Ectodermal cell (in vitro differentiated cells): ENCODE data around the gene OBSL1.

Experiments
- H3K27ac ChIP-seq: 2 replicates; pipeline ENCODE4 v1.7.0; 2013; ENCODE audit warnings: mild to moderate bottlenecking, low read depth, low read length; ENCODE audit not compliant: insufficient read depth, poor library complexity, severe bottlenecking
- H3K27me3 ChIP-seq: 2 replicates; pipeline ENCODE4 v1.7.0; 2013; ENCODE audit warnings: mild to moderate bottlenecking, low read length; ENCODE audit not compliant: insufficient read depth, control insufficient read depth, poor library complexity, severe bottlenecking
- H3K36me3 ChIP-seq: one replicate; pipeline ENCODE4 v1.7.0; 2013; ENCODE audit warnings: low read length; ENCODE audit not compliant: control insufficient read depth, insufficient read depth
- H3K4me1 ChIP-seq: one replicate; pipeline ENCODE4 v1.7.0; 2013; ENCODE audit warnings: low read length; ENCODE audit not compliant: control insufficient read depth, insufficient read depth
- H3K4me3 ChIP-seq: 2 replicates; pipeline ENCODE4 v1.7.0; 2013; ENCODE audit warnings: low read depth, low read length, control low read depth; ENCODE audit not compliant: insufficient read depth
- H3K9me3 ChIP-seq: 2 replicates; pipeline ENCODE4 v1.7.0; 2013; ENCODE audit warnings: mild to moderate bottlenecking, low read length, moderate library complexity; ENCODE audit not compliant: control insufficient read depth
- WGBS, 2 experiments: methylation state at CpG; one replicate each; pipeline ENCODE4 v1.1.7; 2013; ENCODE audit warnings: missing lambda C conversion rate in 2 of 2; 5-methylcytosine and 5-hydroxymethylcytosine counted together

Gene OBSL1

DNA sequence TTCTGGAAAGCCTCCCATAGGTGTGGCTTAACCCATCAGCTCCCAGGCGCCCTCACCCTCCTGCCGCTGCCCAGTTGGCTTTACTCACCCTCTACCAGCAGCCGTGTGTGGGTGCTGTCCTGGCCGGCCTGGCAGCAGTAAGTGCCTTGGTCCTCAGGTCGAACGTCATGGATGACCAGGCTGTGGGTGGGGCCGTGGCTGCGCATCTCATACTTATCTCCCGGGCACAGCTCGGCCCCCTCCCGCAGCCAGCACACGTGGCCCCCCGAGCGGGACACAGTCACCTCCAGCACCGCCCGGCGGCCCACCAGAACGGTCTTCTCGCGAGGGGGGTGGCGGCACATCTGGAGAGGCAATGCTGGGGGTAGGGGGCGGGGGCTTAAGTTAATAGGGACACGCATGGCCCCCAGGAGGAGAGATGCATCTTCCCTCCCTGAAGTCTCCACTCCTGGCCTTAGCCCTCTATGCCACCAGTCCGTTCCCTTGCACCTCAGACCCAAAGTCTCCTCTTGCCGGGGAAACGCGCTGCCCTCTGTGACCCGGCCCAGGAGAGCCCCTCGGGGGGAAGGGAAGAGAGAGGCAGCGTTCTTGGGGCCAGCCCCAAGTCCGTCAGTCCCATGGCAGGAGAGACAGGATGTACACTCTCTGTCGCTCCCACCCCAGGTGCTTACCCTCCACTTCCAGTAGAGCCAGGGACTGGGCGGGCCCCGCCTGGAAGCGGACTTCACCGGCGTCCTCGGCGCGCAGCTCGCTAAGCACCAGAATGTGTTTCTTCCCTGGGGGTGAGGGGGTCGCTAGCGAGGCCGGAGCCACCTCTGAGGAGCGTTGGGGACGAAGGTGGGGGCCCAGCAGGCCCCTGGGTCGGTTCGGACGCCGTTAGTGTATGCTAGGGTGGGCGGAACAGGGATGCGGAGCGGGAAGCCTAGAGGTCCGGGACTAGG lies 19.6 kb downstream of the OBSL1 start:
- no peak overlapping the region for H3K27ac ChIP-seq
- peak overlapping the region; percentile 73 for H3K4me3 ChIP-seq
- 2% methylated on average over 54 of the region's 54 CpGs for WGBS, 2 experiments
- peaks cover 39% of the 10 kb centered on the region for H3K27me3 ChIP-seq
- H3K36me3 ChIP-seq, result no peaks in the 10 kb centered on the region
- H3K9me3 ChIP-seq, result no peaks in the 10 kb centered on the region
- peaks cover 14% of the 10 kb centered on the region for H3K4me1 ChIP-seq

DNA sequence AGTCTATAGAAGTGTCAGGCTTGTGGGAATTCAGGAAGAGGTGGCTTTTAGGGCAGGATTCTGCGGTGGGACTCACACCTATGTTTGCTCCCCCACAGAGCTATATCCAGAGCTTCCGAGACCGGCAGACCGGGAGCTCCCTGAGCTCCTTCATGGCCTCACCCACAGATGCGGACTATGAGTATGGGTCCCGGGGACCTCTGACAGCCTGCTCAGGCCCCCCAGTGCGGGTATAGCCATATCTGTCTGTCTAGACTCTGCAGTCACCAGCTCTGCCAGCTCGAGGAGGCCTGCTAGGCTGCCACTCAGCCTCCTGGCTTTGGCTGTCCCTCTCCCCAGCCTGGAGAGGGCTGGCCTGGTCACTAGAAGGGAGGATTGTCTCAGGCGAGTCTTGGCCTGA lies 21.7 kb downstream of the OBSL1 start:
- H3K27me3 ChIP-seq, result peaks cover 50% of the 10 kb centered on the region
- peaks cover 14% of the 10 kb centered on the region for H3K4me1 ChIP-seq
- no peak overlapping the region for H3K27ac ChIP-seq
- H3K36me3 ChIP-seq, result no peaks in the 10 kb centered on the region
- WGBS, 2 experiments, result 94 to 95% methylated on average over 9 of the region's 9 CpGs
- no peak overlapping the region for H3K4me3 ChIP-seq
- H3K9me3 ChIP-seq, result no peaks in the 10 kb centered on the region

DNA sequence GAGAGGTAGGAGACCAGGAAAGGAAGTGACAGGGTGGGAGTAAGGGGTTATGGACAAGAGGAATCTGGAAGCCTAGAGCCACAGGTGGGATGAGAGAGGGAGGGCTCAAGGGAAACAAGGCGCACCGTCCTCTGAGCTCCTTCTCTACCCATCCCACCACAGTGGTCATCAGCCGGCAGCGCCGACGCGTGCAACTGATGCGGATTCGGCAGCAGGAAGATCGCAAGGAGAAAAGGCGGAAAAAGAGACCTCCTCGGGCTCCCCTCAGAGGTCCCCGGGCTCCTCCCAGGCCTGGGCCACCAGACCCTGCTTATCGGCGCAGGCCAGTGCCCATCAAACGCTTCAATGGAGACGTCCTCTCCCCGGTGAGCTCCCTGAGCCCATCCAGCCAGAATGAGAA lies 22.3 kb downstream of the OBSL1 start:
- 94% methylated on average over 18 of the region's 18 CpGs for WGBS, 2 experiments

DNA sequence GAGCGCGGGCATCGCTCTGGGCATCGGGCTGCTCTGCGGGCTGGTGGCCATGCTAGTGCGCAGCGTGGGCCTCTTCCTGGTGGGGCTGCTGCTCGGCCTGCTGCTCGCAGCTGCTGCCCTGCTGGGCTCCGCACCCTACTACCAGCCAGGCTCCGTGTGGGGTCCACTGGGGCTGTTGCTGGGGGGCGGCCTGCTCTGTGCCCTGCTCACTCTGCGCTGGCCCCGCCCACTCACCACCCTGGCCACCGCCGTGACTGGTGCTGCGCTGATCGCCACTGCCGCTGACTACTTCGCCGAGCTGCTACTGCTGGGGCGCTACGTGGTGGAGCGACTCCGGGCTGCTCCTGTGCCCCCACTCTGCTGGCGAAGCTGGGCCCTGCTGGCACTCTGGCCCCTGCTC lies 23.7 kb downstream of the OBSL1 start:
- Histone ChIP-seq H3K36me3 (no peaks in the 10 kb centered on the region), H3K9me3 (no peaks in the 10 kb centered on the region), H3K27ac (no peak overlapping the region), H3K4me1 (peaks cover 23% of the 10 kb centered on the region), H3K27me3 (peaks cover 48% of the 10 kb centered on the region), H3K4me3 (no peak overlapping the region)
- WGBS, 2 experiments, result 94 to 95% methylated on average over 26 of the region's 26 CpGs

More for the DNA sequence above, 22.3 kb downstream of the OBSL1 start:
- Histone ChIP-seq H3K9me3 (no peaks in the 10 kb centered on the region), H3K36me3 (no peaks in the 10 kb centered on the region), H3K4me1 (peaks cover 20% of the 10 kb centered on the region), H3K4me3 (no peak overlapping the region), H3K27me3 (peaks cover 53% of the 10 kb centered on the region), H3K27ac (no peak overlapping the region)

DNA sequence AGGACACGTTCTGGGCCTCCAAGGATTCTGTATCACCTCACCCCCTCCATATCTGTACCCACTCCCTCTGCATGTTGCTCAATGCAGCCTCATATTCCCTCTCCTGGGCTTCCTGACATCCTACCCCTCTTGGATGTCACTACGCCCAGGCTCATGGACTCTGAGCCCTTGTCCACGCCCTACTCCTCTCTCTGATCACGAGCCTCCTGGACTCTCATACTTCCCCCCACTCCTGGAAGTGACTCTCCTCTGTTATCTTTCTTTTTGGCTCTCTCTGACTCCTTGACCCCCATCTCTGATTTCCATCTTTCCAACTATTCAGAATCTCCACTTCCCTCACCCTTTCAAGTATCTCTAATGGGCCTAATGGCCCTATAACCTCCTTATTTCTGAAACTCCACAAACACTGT lies 25.4 kb downstream of the OBSL1 start:
- H3K4me3 ChIP-seq, result no peak overlapping the region
- H3K27me3 ChIP-seq, result peaks cover 43% of the 10 kb centered on the region
- H3K27ac ChIP-seq, result no peak overlapping the region
- H3K4me1 ChIP-seq, result peaks cover 14% of the 10 kb centered on the region
- 74 to 75% methylated on average over 4 of the region's 4 CpGs for WGBS, 2 experiments
- H3K36me3 ChIP-seq, result no peaks in the 10 kb centered on the region
- no peaks in the 10 kb centered on the region for H3K9me3 ChIP-seq

DNA sequence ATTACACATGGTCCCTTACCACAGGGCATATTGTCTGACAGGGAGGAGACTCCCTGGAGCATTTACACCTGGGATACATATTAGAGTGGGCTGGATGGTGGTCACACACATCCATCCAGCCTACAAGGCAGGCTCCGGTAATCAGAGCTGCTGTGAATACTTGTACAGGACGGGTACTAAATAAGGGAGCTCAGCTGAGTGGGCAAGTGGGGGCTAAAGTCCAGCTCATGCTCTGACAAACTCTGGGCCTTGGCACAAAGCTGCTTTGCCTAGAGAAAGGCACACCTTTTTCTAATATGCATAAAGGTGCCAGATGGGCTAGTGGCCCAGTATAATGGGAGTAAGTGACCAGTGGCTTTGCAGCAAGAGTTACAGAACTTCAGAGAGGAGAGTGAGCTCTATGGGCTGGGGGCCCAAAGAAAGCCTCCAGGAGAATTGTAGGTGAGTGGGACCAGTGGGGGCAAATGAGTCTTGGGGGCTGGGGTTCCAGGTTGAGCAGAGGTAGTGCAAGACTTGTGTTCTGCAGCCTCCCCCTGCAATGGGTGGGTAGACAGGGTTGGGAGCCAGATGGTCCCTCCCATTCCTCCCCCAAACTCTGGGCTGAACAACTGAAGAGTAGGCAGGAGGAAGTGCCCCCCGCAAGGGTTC lies 25.9 kb downstream of the OBSL1 start:
- no peaks in the 10 kb centered on the region for H3K9me3 ChIP-seq

DNA sequence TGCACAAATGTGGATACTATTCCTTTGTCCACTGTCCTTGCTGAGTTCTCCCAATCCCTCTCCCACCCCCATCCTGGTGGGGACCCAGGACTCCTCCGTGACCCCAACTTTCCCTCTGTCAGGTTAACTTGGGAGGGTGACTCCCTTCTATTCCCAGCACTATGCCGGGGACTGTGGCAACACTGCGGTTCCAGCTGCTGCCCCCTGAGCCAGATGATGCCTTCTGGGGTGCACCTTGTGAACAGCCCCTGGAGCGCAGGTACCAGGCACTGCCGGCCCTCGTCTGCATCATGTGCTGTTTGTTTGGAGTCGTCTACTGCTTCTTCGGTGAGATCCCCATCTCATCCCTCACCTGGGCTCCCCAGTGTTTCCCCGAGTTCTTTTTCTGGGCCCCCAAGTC lies 26.8 kb downstream of the OBSL1 start:
- H3K27me3 ChIP-seq, result peaks cover 34% of the 10 kb centered on the region
- WGBS, 2 experiments, result 63 to 64% methylated on average over 9 of the region's 9 CpGs
- H3K4me1 ChIP-seq, result peaks cover 12% of the 10 kb centered on the region
- H3K36me3 ChIP-seq, result no peaks in the 10 kb centered on the region
- H3K4me3 ChIP-seq, result peak overlapping the region; percentile 80
- no peaks in the 10 kb centered on the region for H3K9me3 ChIP-seq
- H3K27ac ChIP-seq, result no peak overlapping the region

More for the DNA sequence above, 25.9 kb downstream of the OBSL1 start:
- Histone ChIP-seq H3K36me3 (no peaks in the 10 kb centered on the region), H3K27me3 (peaks cover 37% of the 10 kb centered on the region), H3K4me1 (peaks cover 12% of the 10 kb centered on the region), H3K27ac (no peak overlapping the region), H3K4me3 (no peak overlapping the region)
- 90 to 92% methylated on average over 3 of the region's 3 CpGs for WGBS, 2 experiments

DNA sequence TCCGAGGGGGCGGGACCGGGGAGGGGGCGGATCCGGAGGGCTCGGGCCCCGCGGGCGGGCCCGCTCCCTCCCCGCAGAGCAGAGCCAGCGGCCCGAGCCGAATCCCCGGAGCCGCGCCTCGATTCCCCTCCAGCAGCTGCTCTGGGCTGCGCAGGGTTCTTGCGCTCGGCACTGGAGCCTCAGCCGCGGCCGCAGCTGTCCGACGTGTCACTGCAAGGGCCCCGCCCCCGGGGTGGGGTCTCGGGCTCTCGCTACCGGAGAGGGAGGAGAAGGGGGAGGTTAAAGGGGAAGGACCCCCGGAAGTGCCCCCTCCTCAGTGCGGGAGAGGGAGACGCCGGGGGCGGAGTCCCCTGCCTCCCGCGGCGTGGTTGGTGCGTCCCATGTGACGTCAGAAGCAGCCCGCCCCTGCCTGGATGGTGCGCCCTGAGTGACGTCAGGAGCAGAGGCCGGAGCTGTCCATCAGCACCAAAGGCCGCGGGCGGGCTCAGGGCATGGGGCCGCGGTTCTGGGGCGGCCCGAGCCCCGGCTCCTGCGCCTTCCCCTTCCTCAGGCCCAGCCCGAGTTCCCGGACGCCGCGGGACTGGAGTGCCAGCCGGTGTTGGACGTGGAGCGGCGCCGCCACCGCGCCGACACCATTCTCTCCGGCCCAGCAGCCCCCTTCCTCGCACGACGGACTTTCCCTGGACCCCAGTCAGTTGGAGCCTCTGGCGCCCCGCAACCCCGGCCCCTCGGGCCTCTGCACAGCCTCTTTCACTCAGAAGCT lies 27.6 kb downstream of the OBSL1 start, which contains the start of the genes CHPF and TMEM198:
TSS of gene CHPF (minus strand) at position 214 of the 763 bp plus-strand sequence. CDS start 271 bp downstream, outside the sequence.
TSS of gene TMEM198 (plus strand) at position 433 of the 763 bp plus-strand sequence. CDS start 700 bp downstream, outside the sequence.
- Histone ChIP-seq H3K27ac (peak within 1 kb of the TSS; percentile 36), H3K9me3 (no peaks in the 10 kb centered on the region), H3K4me3 (peak within 1 kb of the TSS; percentile 80), H3K27me3 (peaks cover 34% of the 10 kb centered on the region), H3K36me3 (no peaks in the 10 kb centered on the region), H3K4me1 (peaks cover 16% of the 10 kb centered on the region)
- 0 to 1% methylated on average over 75 of the region's 75 CpGs for WGBS, 2 experiments

DNA sequence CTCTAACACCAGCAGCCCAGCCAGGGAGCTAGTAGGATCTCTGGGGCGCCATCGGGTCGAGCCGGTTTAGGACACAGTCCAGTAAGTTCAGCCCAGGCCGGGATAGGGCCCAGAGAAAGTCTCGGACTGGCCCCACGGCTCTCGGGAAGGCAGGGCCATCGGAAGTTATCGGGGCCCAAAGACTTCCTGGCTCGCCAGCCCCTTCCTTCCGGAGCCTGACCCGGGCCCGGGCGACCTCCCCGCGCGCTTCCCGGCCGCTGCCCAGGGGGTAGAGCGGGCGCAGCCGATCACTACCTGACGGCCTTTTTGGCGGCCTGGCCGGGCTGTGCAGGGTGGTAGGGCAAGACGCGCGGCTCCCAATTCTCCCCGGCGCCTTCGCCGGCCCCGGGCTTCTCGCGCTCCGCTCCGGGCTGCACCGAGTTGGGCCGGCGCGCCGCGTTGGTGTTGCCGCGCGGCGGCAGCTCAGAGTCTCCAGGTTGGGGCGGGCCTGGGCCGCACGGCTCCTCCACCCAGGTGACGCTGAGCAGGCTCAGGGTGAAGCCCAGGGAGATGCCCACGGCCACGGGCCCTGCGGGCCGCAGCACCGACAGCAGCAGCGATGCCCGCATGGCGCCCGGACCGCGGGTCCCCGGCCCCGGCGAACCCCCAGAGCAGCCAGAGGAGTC lies 28.3 kb downstream of the OBSL1 start:
- Histone ChIP-seq H3K9me3 (no peaks in the 10 kb centered on the region), H3K4me1 (peaks cover 23% of the 10 kb centered on the region), H3K27me3 (peaks cover 34% of the 10 kb centered on the region), H3K27ac (peak overlapping the region; percentile 36), H3K36me3 (no peaks in the 10 kb centered on the region), H3K4me3 (peak overlapping the region; percentile 80)
- 1% methylated on average over 66 of the region's 66 CpGs for WGBS, 2 experiments
